Kidney (tissue), 14 donors: ENCODE results near the gene BICC1. TPM values are rescaled to one million over a fixed set of nuclear protein-coding genes. Genes with fewer than 3 reads are reported as not detected.

Experiments
- DNase-seq, 5 donors: peaks; one replicate each; pipeline ENCODE4 v3.0.0-alpha.2; 2013 to 2020
- FAIRE-seq: peaks from 2 replicates; lab custom pipeline; 2012; peaks lifted over from hg19 to GRCh38; lab: Jason Lieb, UNC
- H3K27ac ChIP-seq, 2 donors: one replicate each; pipeline ENCODE4 v1.7.0; 2013; ENCODE audit warnings: low read depth in 2 of 2, low read length in 2 of 2, inconsistent platforms in 1 of 2
- H3K27me3 ChIP-seq: one replicate; pipeline ENCODE4 v1.7.1; 2013; ENCODE audit warnings: low read length, inconsistent platforms; ENCODE audit not compliant: control insufficient read depth, insufficient read depth
- H3K36me3 ChIP-seq, 3 donors: one replicate each; pipeline versions ENCODE4 v1.7.0 to v1.7.1; 2013; ENCODE audit warnings: low read length in 3 of 3, control low read depth in 1 of 3, inconsistent platforms in 1 of 3; ENCODE audit not compliant: insufficient read depth in 3 of 3, control insufficient read depth in 2 of 3
- H3K4me1 ChIP-seq, 3 donors: one replicate each; pipeline versions ENCODE4 v1.7.0 to v1.7.1; 2013; ENCODE audit warnings: low read length in 3 of 3, inconsistent platforms in 1 of 3, low read depth in 1 of 3; ENCODE audit not compliant: control insufficient read depth in 2 of 3, insufficient read depth in 2 of 3
- H3K4me3 ChIP-seq, 3 donors: one replicate each; pipeline versions ENCODE4 v1.7.0 to v1.8.1; 2013; ENCODE audit warnings: low read length in 3 of 3, control low read depth in 1 of 3, inconsistent platforms in 1 of 3
- H3K9ac ChIP-seq, 3 donors: one replicate each; pipeline versions ENCODE4 v1.7.0 to v1.7.1; 2013; ENCODE audit warnings: low read length in 3 of 3, control low read depth in 1 of 3, inconsistent platforms in 1 of 3
- H3K9me3 ChIP-seq, 3 donors: one replicate each; pipeline versions ENCODE4 v1.7.0 to v1.7.1; 2013; ENCODE audit warnings: low read length in 3 of 3, control low read depth in 1 of 3, inconsistent platforms in 1 of 3; ENCODE audit not compliant: control insufficient read depth in 2 of 3, insufficient read depth in 1 of 3
- CTCF ChIP-seq: IDR thresholded peaks from 3 replicates; pipeline ENCODE4 v1.5.1; 2012; ENCODE audit warnings: mild to moderate bottlenecking, moderate library complexity, borderline replicate concordance; ENCODE audit not compliant: insufficient read depth; ENCODE audit errors: extremely low read depth
- intact Hi-C: fragments of 100-400 bp; cut with DNase I; formaldehyde crosslinking; loops from one replicate; pipeline ENCODE4 v1.11.1; 2022
- polyA plus RNA-seq: library from polyadenylated mRNA; stranded (reverse); fragments of 350-450 nt; fragmentation: Illumina TruSeq; extraction: RNeasy Lipid Tissue Mini Kit (QIAGEN cat#74804); gene quantifications from one replicate; pipeline ENCODE4 v1.2.3, GENCODE V29; 2014; ENCODE audit warnings: low read depth, low replicate concordance; ENCODE audit not compliant: insufficient read depth
- total RNA-seq: library from RNA; stranded (reverse); fragmentation: NEBNext Ultra II Directional; extraction: Animal tissue kit (Norgen Biotek cat#: 25700); gene quantifications from one replicate; pipeline ENCODE4 v1.2.1, GENCODE V29; 2021
- donor health status: control.
- donor health status: control.
- donor health status: control.
- donor health status: control.
- donor health status: control.
- donor health status: DM: yes; HTN: yes; CAD: no.
- donor health status: Normal renal cell carcinoma (clear cell type).

The BICC1 gene
- total and polyA plus RNA-seq, 2 donors from 2014 or later: 21.0 to 136 TPM

- peaks cover 0 to 8% (median 0%) of the 10 kb centered on the region in 3 donors for H3K4me1 ChIP-seq
- DNase-seq (peak in 3 of 5 donors; percentile 48 to 77 (median 71)), FAIRE-seq (no peak)
- no peak overlapping the region for H3K9ac ChIP-seq
- H3K36me3 ChIP-seq: no peaks in the 10 kb centered on the region
- H3K27me3 ChIP-seq: no peaks in the 10 kb centered on the region
- TF ChIP-seq CTCF: no peak
- no peak overlapping the region for H3K27ac ChIP-seq
- no peaks in the 10 kb centered on the region for H3K9me3 ChIP-seq
- H3K4me3 ChIP-seq: no peak overlapping the region
- intact Hi-C loops: no loop called here
Observed at GRCh38 chr10:58743466-58744115, 230.9 kb downstream of the BICC1 start.

GRCh38 chr10:58746474-58747185 is 234.0 kb downstream of the BICC1 start:
- Histone ChIP-seq H3K27me3 (no peaks in the 10 kb centered on the region), H3K4me3 (no peak overlapping the region), H3K27ac (peak overlapping the region; percentile 5 to 48), H3K36me3 (no peaks in the 10 kb centered on the region), H3K9ac (no peak overlapping the region), H3K9me3 (no peaks in the 10 kb centered on the region), H3K4me1 (peaks cover 0 to 8% (median under 1%) of the 10 kb centered on the region in 3 donors)
- FAIRE-seq (no peak), DNase-seq (peak in 3 of 5 donors; percentile 28 to 80 (median 58))
- TF ChIP-seq CTCF: no peak
- intact Hi-C loops: no loop called here

- FAIRE-seq: no peak
- Histone ChIP-seq H3K27ac (no peak overlapping the region), H3K36me3 (no peaks in the 10 kb centered on the region), H3K4me3 (no peak overlapping the region), H3K9ac (no peak overlapping the region), H3K9me3 (no peaks in the 10 kb centered on the region), H3K27me3 (no peaks in the 10 kb centered on the region), H3K4me1 (peaks cover 0 to 9% (median 8%) of the 10 kb centered on the region in 3 donors)
- no peak for TF ChIP-seq CTCF
- intact Hi-C loops: no loop called here
- no peak for DNase-seq
Observed at GRCh38 chr10:58747687-58748086, 235.0 kb downstream of the BICC1 start.
